Panc1 (cell line): Measurements from ENCODE around the gene TP53BP1.

ENCODE experiments used
- CTCF ChIP-seq: fragments of 450-650 bp; IDR thresholded peaks from 2 replicates; pipeline ENCODE4 v1.5.1; 2017; ENCODE audit warnings: mild to moderate bottlenecking
- POLR2AphosphoS5 ChIP-seq: IDR thresholded peaks from 2 replicates; pipeline ENCODE4 v1.6.1; 2012; ENCODE audit warnings: mild to moderate bottlenecking, low read depth, low read length, moderate library complexity
- REST ChIP-seq, 2 experiments: IDR thresholded peaks; 2 replicates each; pipeline ENCODE4 v1.6.1; 2011 to 2012; ENCODE audit warnings: low read depth in 2 of 2, control low read depth in 1 of 2, low read length in 1 of 2, mild to moderate bottlenecking in 1 of 2, moderate library complexity in 1 of 2; ENCODE audit not compliant: insufficient read depth in 1 of 2
- SIN3A ChIP-seq: IDR thresholded peaks from 2 replicates; pipeline ENCODE4 v1.6.1; 2012; ENCODE audit warnings: low read depth, mild to moderate bottlenecking, low read length, moderate library complexity, borderline replicate concordance; ENCODE audit not compliant: insufficient read depth
- TCF7L2 ChIP-seq: IDR thresholded peaks from 2 replicates; pipeline ENCODE4 v1.6.1; 2011; ENCODE audit warnings: mild to moderate bottlenecking, low read depth, low read length, inconsistent platforms

- no peak for TF ChIP-seq CTCF
- TF ChIP-seq REST (IDR thresholded peaks at IDR 0.05; ENCODE audit: insufficient read depth in 1 of 2, low read depth in 2 of 2, low read length in 1 of 2): no peak
- no peak for TF ChIP-seq TCF7L2
- TF ChIP-seq POLR2AphosphoS5: no peak
- TF ChIP-seq SIN3A: no peak
Measured at GRCh38 chr15:43383070-43383469, 109.9 kb downstream of the TP53BP1 start.
